ENCODE data around the gene TUBB4A. TPM values are rescaled to one million over a fixed set of nuclear protein-coding genes. Genes with fewer than 3 reads are reported as not detected.

TUBB4A gene
- total RNA-seq, 2 donors from 2014 or later = 0.44 to 1.4 TPM

DNA sequence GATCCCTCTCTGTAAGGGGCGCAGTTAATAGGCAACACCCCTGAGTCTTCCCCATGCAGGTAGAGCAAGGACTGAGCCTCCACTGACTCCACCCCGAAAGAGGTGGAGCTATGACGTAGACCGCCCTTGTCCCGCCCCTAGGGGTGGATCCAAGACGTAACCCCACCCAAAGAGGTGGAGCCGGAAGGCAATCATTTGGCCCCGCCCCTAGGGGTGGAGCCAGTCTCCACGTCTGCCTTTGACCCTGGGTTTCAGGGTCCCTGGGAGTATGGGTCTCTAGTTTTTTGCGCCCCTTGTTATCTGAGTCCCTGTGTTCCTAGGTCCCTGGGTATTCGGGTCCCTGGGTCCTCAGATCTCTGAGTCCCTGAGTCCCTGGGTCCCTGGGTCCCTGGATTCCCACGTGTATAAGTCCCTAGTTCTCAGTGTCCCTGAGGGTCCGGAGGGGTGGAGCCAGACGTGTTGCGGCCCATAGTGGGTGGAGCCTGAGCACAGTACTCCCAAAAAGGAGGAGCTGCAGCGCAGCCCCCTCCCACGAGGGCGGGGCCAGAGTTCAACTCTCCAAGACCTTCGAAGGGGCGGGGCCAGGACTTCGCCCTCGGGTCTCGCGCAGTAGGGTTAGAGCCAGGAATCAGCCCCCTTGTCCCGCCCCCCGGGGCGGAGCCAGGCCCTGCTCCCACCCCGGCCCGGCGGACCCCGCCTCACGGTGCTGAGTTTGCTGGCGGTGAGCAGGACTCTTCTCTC is 25.8 kb downstream of the TUBB4A start:
- Histone ChIP-seq H3K27ac (no peak overlapping the region), H3K4me3 (peak overlapping the region; percentile 25), H3K9ac (ENCODE audit: low read depth in 2 of 2, low read length in 2 of 2) (no peak overlapping the region), H3K9me3 (no peaks in the 10 kb centered on the region), H3K36me3 (no peaks in the 10 kb centered on the region), H3K27me3 (no peaks in the 10 kb centered on the region), H3K4me1 (no peaks in the 10 kb centered on the region)
- peak; percentile 95 for DNase-seq
- intact Hi-C loops (cut with DNase I) = no loop called here
- TF ChIP-seq CTCF (IDR thresholded peaks at IDR 0.05) = no peak

DNA sequence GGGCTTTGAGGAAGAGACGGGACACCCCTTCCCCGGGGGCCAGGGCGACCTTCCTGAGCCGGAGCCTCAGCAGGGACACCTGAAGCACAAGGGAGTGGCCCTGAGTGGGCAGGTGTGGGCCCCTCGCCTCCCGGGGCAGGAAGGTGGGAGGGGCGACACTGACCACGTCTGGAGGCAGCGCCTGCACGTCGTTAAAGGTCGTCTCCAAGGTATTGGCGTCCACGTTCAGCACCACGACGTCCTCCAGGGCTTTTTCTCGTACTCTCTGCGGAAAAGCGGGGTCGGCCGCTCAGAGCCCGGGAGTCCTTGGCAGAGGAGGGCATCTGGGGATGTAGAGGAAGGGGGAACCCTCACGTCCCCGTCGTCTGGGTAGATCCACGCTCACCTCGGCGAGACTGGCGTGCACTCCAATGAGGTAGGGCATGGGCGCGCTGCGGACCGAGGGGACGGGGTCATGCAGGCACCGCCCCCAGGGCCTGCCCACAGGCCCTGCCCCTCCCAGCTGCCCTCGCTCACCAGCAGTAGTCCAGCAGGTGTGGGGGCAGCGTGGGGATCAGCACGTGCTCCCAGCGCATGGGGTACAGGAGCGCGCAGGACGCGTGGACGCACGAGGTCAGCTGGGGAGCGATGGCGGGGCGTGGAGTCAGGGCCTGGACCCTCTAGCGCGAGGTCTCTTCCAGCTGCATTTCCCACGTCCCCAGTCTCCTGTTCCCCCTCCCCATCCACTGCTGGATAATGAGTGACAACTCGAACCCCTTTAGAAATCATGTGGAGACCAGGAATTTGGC is 26.6 kb downstream of the TUBB4A start:
- no peaks in the 10 kb centered on the region for H3K27me3 ChIP-seq
- DNase-seq = no peak
- H3K36me3 ChIP-seq = no peaks in the 10 kb centered on the region
- intact Hi-C loops (cut with DNase I) = no loop called here
- no peak overlapping the region for H3K9ac ChIP-seq (ENCODE audit: low read depth in 2 of 2, low read length in 2 of 2)
- H3K27ac ChIP-seq = no peak overlapping the region
- H3K4me1 ChIP-seq = no peaks in the 10 kb centered on the region
- TF ChIP-seq CTCF (IDR thresholded peaks at IDR 0.05) = no peak
- H3K4me3 ChIP-seq = peak overlapping the region; percentile 25
- H3K9me3 ChIP-seq = no peaks in the 10 kb centered on the region

- no peak for DNase-seq
- Histone ChIP-seq H3K27me3 (no peaks in the 10 kb centered on the region), H3K9ac (ENCODE audit: low read depth in 2 of 2, low read length in 2 of 2) (no peak overlapping the region), H3K4me3 (no peak overlapping the region), H3K36me3 (no peaks in the 10 kb centered on the region), H3K27ac (no peak overlapping the region), H3K4me1 (no peaks in the 10 kb centered on the region), H3K9me3 (no peaks in the 10 kb centered on the region)
- no peak for TF ChIP-seq CTCF (IDR thresholded peaks at IDR 0.05)
- intact Hi-C loops (cut with DNase I) = no loop called here
Observed at GRCh38 chr19:6473647-6474046, 28.5 kb downstream of the TUBB4A start.

GRCh38 chr19:6472713-6473112 is 29.4 kb downstream of the TUBB4A start:
- intact Hi-C loops (cut with DNase I) = no loop called here
- no peak for DNase-seq
- no peak overlapping the region for H3K4me3 ChIP-seq
- H3K27me3 ChIP-seq = no peaks in the 10 kb centered on the region
- H3K36me3 ChIP-seq = no peaks in the 10 kb centered on the region
- no peak for TF ChIP-seq CTCF (IDR thresholded peaks at IDR 0.05)
- H3K27ac ChIP-seq = no peak overlapping the region
- H3K4me1 ChIP-seq = no peaks in the 10 kb centered on the region
- H3K9ac ChIP-seq (ENCODE audit: low read depth in 2 of 2, low read length in 2 of 2) = no peak overlapping the region
- H3K9me3 ChIP-seq = no peaks in the 10 kb centered on the region

- H3K9ac ChIP-seq (ENCODE audit: low read depth in 2 of 2, low read length in 2 of 2) = no peak overlapping the region
- TF ChIP-seq CTCF (IDR thresholded peaks at IDR 0.05) = no peak
- no peak overlapping the region for H3K27ac ChIP-seq
- H3K27me3 ChIP-seq = no peaks in the 10 kb centered on the region
- no peaks in the 10 kb centered on the region for H3K36me3 ChIP-seq
- no peaks in the 10 kb centered on the region for H3K9me3 ChIP-seq
- no peak overlapping the region for H3K4me3 ChIP-seq
- no peaks in the 10 kb centered on the region for H3K4me1 ChIP-seq
- intact Hi-C loops (cut with DNase I) = no loop called here
- DNase-seq = no peak
Observed at GRCh38 chr19:6471076-6471475, 31.0 kb downstream of the TUBB4A start.
